Omental fat pad (tissue), 4 donors: ENCODE results near the gene BSDC1. TPM values are rescaled to one million over a fixed set of nuclear protein-coding genes. Genes with fewer than 3 reads are reported as not detected.

ENCODE experiments used
- ATAC-seq: fragments of 150-250 bp; one replicate; pipeline ENCODE4 v1.9.1; 2016; ENCODE audit warnings: mild to moderate bottlenecking, moderate library complexity; ENCODE audit not compliant: low FRiP score
- DNase-seq: peaks from one replicate; pipeline ENCODE4 v3.0.0-alpha.2; 2019; ENCODE audit warnings: low spot score
- CTCF ChIP-seq, 3 donors: fragments of 450-650 bp; IDR thresholded peaks; one replicate each; pipeline ENCODE4 v1.5.1; 2016 to 2017; ENCODE audit warnings: antibody characterized with exemption in 3 of 3, mild to moderate bottlenecking in 3 of 3, moderate library complexity in 2 of 3
- total RNA-seq, 4 donors: library from RNA; depleted of rRNA; stranded (reverse); fragments of >200 nt; gene quantifications; one replicate each; pipeline ENCODE4 v1.1.0, GENCODE V29; 2016

BSDC1 gene
- total RNA-seq, 4 donors from 2014 or later: 51.9 to 73.1 (median 69.5) TPM

- TF ChIP-seq CTCF (IDR thresholded peaks at IDR 0.05): no peak
- ATAC-seq (no peak), DNase-seq (no peak)
These were observed 27.5 kb upstream of the BSDC1 start for GRCh38 chr1:32421775-32422174.

GRCh38 chr1:32414186-32414886, 20.1 kb upstream of the BSDC1 start:
- peak in 1 of 3 donors; percentile 33 for TF ChIP-seq CTCF (IDR thresholded peaks at IDR 0.05)
- DNase-seq (no peak), ATAC-seq (no peak)

GRCh38 chr1:32413507-32414185, 19.4 kb upstream of the BSDC1 start:
- ATAC-seq (no peak), DNase-seq (no peak)
- no peak for TF ChIP-seq CTCF (IDR thresholded peaks at IDR 0.05)

GRCh38 chr1:32411261-32411660, 17.0 kb upstream of the BSDC1 start:
- no peak for ATAC-seq
- no peak for TF ChIP-seq CTCF (IDR thresholded peaks at IDR 0.05)
- DNase-seq: no peak

GRCh38 chr1:32406629-32407111, 12.4 kb upstream of the BSDC1 start:
- ATAC-seq (no peak), DNase-seq (no peak)
- no peak for TF ChIP-seq CTCF (IDR thresholded peaks at IDR 0.05)

- DNase-seq (no peak), ATAC-seq (no peak)
- no peak for TF ChIP-seq CTCF (IDR thresholded peaks at IDR 0.05)
These were observed 11.6 kb upstream of the BSDC1 start for GRCh38 chr1:32405672-32406467.
